ENCODE data around the gene EDARADD.

- TF ChIP-seq CTCF (IDR thresholded peaks at IDR 0.05; ENCODE audit: control extremely low read depth in 1 of 3, insufficient read depth in 1 of 3, low read depth in 1 of 3, low read length in 3 of 3) (no peak), RAD21 (IDR thresholded peaks at IDR 0.05 in 1 of 2, conservative IDR thresholded peaks at IDR 0.05 in 1 of 2; ENCODE audit: low read depth in 2 of 2, low read length in 2 of 2) (no peak), JUND (IDR thresholded peaks at IDR 0.05; ENCODE audit: low read length) (no peak), CEBPB (IDR thresholded peaks at IDR 0.05; ENCODE audit: low read depth, low read length) (no peak), POLR2A (IDR thresholded peaks at IDR 0.05; ENCODE audit: control extremely low read depth in 1 of 2, low read depth in 2 of 2, low read length in 2 of 2) (no peak), NANOG (IDR thresholded peaks at IDR 0.05; ENCODE audit: insufficient read depth, low read depth, low read length, poor library complexity, severe bottlenecking) (no peak), RFX5 (IDR thresholded peaks at IDR 0.05; ENCODE audit: borderline replicate concordance, low read depth, low read length) (no peak)
Measured at GRCh38 chr1:236515443-236515958, 121.4 kb downstream of the EDARADD start.
